Memory B cell (primary cell): ENCODE measurements around the gene DHRS9.

Source experiments
- ATAC-seq: fragments of 150-1000 bp; cut with Tn5 transposase; 2 replicates; pipeline ENCODE4 v1.10.0; 2021; ENCODE audit warnings: low read depth, mild to moderate bottlenecking, moderate library complexity
- DNase-seq, 2 donors: peaks; one replicate each; pipeline ENCODE4 v3.0.0; 2022; ENCODE audit warnings: low spot score in 2 of 2
- H3K27ac Mint-ChIP-seq: one replicate; pipeline ENCODE4 v1.8.0; 2022; ENCODE audit warnings: mild to moderate bottlenecking, moderate library complexity, mixed read lengths
- H3K27me3 Mint-ChIP-seq: one replicate; pipeline ENCODE4 v1.8.0; 2022; ENCODE audit warnings: mixed read lengths
- H3K36me3 Mint-ChIP-seq: one replicate; pipeline ENCODE4 v1.8.0; 2022; ENCODE audit warnings: mild to moderate bottlenecking, mixed read lengths
- H3K4me1 Mint-ChIP-seq: one replicate; pipeline ENCODE4 v1.8.0; 2022; ENCODE audit warnings: mixed read lengths
- H3K4me3 Mint-ChIP-seq: one replicate; pipeline ENCODE4 v1.8.0; 2022; ENCODE audit warnings: mild to moderate bottlenecking, moderate library complexity, mixed read lengths
- H3K9me3 Mint-ChIP-seq: one replicate; pipeline ENCODE4 v1.8.0; 2022; ENCODE audit warnings: mixed read lengths

Gene DHRS9

GRCh38 chr2:169073211-169073962, 4.0 kb downstream of the DHRS9 start:
- peaks cover 17% of the 10 kb centered on the region for H3K4me1 Mint-ChIP-seq
- no peaks in the 10 kb centered on the region for H3K27me3 Mint-ChIP-seq
- no peaks in the 10 kb centered on the region for H3K36me3 Mint-ChIP-seq
- ATAC-seq: no peak
- peaks cover 2% of the 10 kb centered on the region for H3K9me3 Mint-ChIP-seq
- H3K4me3 Mint-ChIP-seq: no peak overlapping the region
- no peak for DNase-seq
- no peak overlapping the region for H3K27ac Mint-ChIP-seq

GRCh38 chr2:169073963-169074751, 4.8 kb downstream of the DHRS9 start:
- Mint-ChIP-seq H3K27me3 (no peaks in the 10 kb centered on the region), H3K27ac (no peak overlapping the region), H3K4me3 (no peak overlapping the region), H3K4me1 (peaks cover 17% of the 10 kb centered on the region), H3K9me3 (peaks cover 2% of the 10 kb centered on the region), H3K36me3 (no peaks in the 10 kb centered on the region)
- no peak for DNase-seq
- ATAC-seq: no peak

DNA sequence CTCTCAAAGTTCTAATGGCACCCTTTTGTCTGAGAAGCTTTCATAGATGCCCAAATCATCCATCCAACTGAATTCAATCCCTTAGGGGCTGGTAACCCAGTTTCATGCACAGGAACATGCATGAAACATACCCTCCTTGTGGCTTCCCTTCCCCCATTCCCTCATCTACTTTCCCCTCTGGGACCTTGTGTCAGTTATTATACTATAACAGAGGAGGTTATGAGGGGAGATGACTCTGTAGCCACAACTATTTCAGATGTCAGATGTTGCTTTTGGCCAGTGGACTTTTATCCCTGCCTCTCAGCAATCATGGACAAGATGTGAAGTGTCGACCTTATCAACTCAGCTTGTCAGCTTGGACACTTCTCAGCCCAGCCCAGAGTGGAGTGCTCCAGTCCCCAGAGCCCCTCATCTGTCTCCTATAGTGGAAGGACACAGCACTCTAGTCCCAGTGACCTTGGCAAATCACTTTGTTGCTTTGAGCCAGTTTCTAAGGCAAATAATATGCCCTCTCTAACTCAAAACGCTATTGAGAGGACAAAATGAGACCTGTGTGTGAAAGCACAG, 8.4 kb downstream of the DHRS9 start:
- Mint-ChIP-seq H3K36me3 (no peaks in the 10 kb centered on the region), H3K4me1 (peaks cover 15% of the 10 kb centered on the region), H3K27me3 (no peaks in the 10 kb centered on the region), H3K27ac (no peak overlapping the region), H3K9me3 (peaks cover 2% of the 10 kb centered on the region), H3K4me3 (no peak overlapping the region)
- DNase-seq: no peak
- ATAC-seq: no peak

GRCh38 chr2:169080250-169081069, 11.1 kb downstream of the DHRS9 start:
- peak; percentile 78 for ATAC-seq

DNA sequence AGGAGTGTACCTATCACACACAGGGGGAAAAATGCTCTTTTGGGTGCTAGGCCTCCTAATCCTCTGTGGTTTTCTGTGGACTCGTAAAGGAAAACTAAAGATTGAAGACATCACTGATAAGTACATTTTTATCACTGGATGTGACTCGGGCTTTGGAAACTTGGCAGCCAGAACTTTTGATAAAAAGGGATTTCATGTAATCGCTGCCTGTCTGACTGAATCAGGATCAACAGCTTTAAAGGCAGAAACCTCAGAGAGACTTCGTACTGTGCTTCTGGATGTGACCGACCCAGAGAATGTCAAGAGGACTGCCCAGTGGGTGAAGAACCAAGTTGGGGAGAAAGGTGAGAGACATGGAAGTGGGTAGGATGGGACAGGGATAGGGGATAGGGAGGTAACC, 12.2 kb downstream of the DHRS9 start:
- peaks cover 5% of the 10 kb centered on the region for H3K4me1 Mint-ChIP-seq
- no peak overlapping the region for H3K4me3 Mint-ChIP-seq
- no peaks in the 10 kb centered on the region for H3K27me3 Mint-ChIP-seq
- DNase-seq (no peak), ATAC-seq (no peak)
- H3K9me3 Mint-ChIP-seq: peaks cover 2% of the 10 kb centered on the region
- H3K36me3 Mint-ChIP-seq: no peaks in the 10 kb centered on the region
- H3K27ac Mint-ChIP-seq: no peak overlapping the region

More at GRCh38 chr2:169080250-169081069, 11.1 kb downstream of the DHRS9 start:
- Mint-ChIP-seq H3K9me3 (no peaks in the 10 kb centered on the region), H3K4me1 (peaks cover 5% of the 10 kb centered on the region), H3K36me3 (no peaks in the 10 kb centered on the region), H3K27ac (no peak overlapping the region), H3K27me3 (no peaks in the 10 kb centered on the region), H3K4me3 (no peak overlapping the region)
- DNase-seq: no peak

GRCh38 chr2:169082995-169083394, 13.6 kb downstream of the DHRS9 start:
- Mint-ChIP-seq H3K27me3 (no peaks in the 10 kb centered on the region), H3K9me3 (peaks cover 2% of the 10 kb centered on the region), H3K4me1 (peaks cover 5% of the 10 kb centered on the region), H3K4me3 (no peak overlapping the region), H3K27ac (no peak overlapping the region), H3K36me3 (no peaks in the 10 kb centered on the region)
- DNase-seq (no peak), ATAC-seq (no peak)

GRCh38 chr2:169086893-169087467, 17.6 kb downstream of the DHRS9 start:
- DNase-seq: no peak
- Mint-ChIP-seq H3K4me3 (no peak overlapping the region), H3K4me1 (peaks cover 3% of the 10 kb centered on the region), H3K9me3 (peaks cover 2% of the 10 kb centered on the region), H3K36me3 (no peaks in the 10 kb centered on the region), H3K27me3 (no peaks in the 10 kb centered on the region), H3K27ac (no peak overlapping the region)
- no peak for ATAC-seq

DNA sequence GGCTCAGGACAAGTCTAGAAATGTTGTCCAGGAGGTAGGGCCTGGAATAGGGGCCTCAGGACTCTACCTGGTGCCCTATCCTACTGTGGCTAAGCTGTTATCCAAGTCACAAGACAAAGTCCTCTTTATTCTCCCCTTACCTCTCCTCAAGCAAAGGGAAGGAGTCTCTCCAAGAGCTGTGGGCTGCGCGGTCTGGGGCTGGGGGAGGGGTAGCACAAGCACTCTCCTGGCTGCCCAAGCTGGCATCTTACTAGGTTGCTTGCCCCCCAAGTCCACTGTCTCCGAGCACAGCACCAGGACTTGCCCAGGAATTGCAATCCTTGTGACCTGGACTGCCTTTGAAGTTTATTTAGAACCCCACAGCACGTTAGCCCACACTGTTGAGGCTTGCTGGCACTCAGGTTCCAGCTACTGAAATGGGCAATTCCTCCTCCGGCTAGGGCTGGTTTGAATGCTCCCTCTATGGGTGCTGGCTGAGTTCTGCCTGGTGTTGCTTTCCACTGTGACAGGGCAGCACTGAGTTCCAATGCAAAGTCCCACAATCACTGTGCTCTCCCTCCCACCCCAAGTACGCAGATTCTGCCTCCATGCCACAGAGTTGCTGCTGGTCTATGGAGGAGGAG, 18.5 kb downstream of the DHRS9 start:
- H3K27me3 Mint-ChIP-seq: no peaks in the 10 kb centered on the region
- no peak overlapping the region for H3K4me3 Mint-ChIP-seq
- H3K36me3 Mint-ChIP-seq: no peaks in the 10 kb centered on the region
- H3K9me3 Mint-ChIP-seq: peaks cover 2% of the 10 kb centered on the region
- H3K27ac Mint-ChIP-seq: no peak overlapping the region
- H3K4me1 Mint-ChIP-seq: peaks cover 3% of the 10 kb centered on the region
- no peak for DNase-seq
- no peak for ATAC-seq

DNA sequence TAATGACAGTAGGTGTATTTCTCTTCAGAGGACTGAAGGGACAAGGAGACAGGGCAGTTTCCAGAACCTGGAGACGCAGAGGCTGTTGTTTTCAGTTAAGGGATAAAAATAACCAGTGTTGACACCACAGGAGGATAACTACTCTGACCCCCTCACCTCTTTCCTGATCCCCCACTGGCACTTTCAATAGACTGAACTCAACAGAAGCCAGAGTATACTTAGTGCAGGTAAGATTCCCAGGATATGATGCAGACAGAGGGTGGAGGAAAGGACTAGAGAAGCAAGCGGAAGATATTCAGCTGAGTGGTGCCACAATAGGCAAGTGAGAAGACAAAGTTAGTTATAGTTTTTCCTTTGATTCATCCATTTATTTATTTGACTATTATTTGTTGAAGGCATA, 19.8 kb downstream of the DHRS9 start:
- no peak overlapping the region for H3K27ac Mint-ChIP-seq
- peaks cover 2% of the 10 kb centered on the region for H3K9me3 Mint-ChIP-seq
- DNase-seq (no peak), ATAC-seq (no peak)
- H3K4me3 Mint-ChIP-seq: no peak overlapping the region
- no peaks in the 10 kb centered on the region for H3K27me3 Mint-ChIP-seq
- no peaks in the 10 kb centered on the region for H3K4me1 Mint-ChIP-seq
- no peaks in the 10 kb centered on the region for H3K36me3 Mint-ChIP-seq

DNA sequence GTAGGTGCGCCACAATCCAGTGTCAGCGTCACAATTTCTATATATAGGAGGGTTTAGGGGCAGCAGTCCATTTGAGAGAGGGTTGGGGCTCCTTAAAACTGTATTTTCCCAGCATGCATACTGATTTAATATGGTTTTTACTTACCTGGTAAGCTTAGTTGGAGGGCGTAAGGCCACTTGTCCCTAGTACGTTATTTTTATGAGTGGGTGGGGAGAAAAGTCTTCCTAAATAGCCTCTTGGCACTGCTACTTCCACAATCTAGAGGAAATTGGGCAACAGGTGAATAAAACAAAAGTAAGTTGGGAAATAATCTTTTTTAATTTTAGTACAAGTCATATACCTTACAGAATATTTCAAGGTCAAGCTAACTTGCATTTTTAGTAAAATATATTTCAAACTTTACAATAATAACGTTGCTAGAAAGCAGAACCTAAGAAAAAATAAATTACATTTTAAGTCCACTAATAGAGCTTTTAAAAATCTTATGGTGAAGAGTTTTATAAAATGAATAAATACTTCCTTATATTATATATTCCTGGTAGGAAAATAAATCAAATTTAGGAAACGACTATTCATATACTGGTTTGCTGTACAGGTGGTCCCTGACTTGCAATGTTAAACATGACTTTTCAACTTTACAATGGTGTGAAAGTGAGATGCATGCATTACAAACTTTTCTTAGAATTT, 20.9 kb downstream of the DHRS9 start:
- H3K36me3 Mint-ChIP-seq: no peaks in the 10 kb centered on the region
- no peak for DNase-seq
- H3K27me3 Mint-ChIP-seq: peaks cover under 1% of the 10 kb centered on the region
- H3K27ac Mint-ChIP-seq: no peak overlapping the region
- no peak for ATAC-seq
- no peaks in the 10 kb centered on the region for H3K4me1 Mint-ChIP-seq
- peaks cover 2% of the 10 kb centered on the region for H3K9me3 Mint-ChIP-seq
- no peak overlapping the region for H3K4me3 Mint-ChIP-seq

GRCh38 chr2:169091256-169091655, 21.9 kb downstream of the DHRS9 start:
- ATAC-seq (no peak), DNase-seq (no peak)
- no peak overlapping the region for H3K4me3 Mint-ChIP-seq
- H3K4me1 Mint-ChIP-seq: no peaks in the 10 kb centered on the region
- H3K27me3 Mint-ChIP-seq: peaks cover 2% of the 10 kb centered on the region
- H3K27ac Mint-ChIP-seq: no peak overlapping the region
- H3K9me3 Mint-ChIP-seq: no peaks in the 10 kb centered on the region
- H3K36me3 Mint-ChIP-seq: no peaks in the 10 kb centered on the region

GRCh38 chr2:169091761-169092519, 22.6 kb downstream of the DHRS9 start:
- Mint-ChIP-seq H3K4me3 (no peak overlapping the region), H3K36me3 (no peaks in the 10 kb centered on the region), H3K27me3 (peaks cover 2% of the 10 kb centered on the region), H3K4me1 (no peaks in the 10 kb centered on the region), H3K27ac (no peak overlapping the region), H3K9me3 (no peaks in the 10 kb centered on the region)
- no peak for DNase-seq
- ATAC-seq: no peak
